Iris pigment epithelial cell (primary cell): ENCODE data around the gene MROH2A.
A peak's percentile ranks its signal among the peaks of the same experiment; 100 is the strongest.

Source experiments
- DNase-seq: peaks from one replicate; pipeline ENCODE4 v3.0.0-alpha.2; 2011; ENCODE audit warnings: low read depth

The MROH2A gene

DNA sequence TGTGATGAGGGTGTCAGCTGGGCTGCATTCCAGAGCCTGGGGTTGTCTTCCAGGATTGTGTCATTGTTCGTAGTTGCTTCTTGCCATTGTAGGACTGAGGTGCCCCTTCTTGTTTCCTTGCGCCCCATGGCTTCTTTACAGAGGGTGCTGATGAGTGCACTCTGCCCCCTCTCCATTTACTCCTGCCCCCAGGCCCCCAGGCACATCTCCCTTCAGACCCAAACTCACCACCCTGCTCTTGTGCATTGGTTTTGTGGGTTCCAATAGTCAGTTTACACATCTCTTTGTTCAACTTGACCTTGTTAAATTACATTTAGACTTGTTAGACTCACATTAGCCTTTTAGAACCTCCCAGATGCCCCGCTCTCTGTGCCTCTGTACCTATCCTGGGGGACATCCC lies 43.1 kb downstream of the MROH2A start:
- no peak for DNase-seq

DNA sequence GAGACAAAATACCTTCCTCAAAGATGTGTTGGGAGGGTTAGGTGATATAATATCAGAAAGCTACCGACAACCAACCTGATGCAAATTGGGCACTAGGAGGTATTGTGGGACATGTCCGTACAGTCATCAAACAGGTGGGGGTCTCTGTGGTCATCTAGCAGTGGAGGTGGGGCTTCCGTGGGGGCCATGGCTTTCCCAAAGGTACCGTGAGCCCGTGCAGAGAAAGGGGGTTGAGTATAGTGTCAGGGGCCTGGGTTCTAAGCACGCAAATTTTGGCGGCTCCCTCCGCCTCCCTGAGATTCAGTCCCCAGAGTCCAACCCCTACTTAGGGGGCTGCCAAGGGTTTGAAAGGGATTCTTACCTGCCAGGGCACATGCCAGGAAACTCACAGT lies 43.6 kb downstream of the MROH2A start:
- DNase-seq = no peak

GRCh38 chr2:233822101-233822771 lies 44.1 kb downstream of the MROH2A start:
- DNase-seq = no peak

DNA sequence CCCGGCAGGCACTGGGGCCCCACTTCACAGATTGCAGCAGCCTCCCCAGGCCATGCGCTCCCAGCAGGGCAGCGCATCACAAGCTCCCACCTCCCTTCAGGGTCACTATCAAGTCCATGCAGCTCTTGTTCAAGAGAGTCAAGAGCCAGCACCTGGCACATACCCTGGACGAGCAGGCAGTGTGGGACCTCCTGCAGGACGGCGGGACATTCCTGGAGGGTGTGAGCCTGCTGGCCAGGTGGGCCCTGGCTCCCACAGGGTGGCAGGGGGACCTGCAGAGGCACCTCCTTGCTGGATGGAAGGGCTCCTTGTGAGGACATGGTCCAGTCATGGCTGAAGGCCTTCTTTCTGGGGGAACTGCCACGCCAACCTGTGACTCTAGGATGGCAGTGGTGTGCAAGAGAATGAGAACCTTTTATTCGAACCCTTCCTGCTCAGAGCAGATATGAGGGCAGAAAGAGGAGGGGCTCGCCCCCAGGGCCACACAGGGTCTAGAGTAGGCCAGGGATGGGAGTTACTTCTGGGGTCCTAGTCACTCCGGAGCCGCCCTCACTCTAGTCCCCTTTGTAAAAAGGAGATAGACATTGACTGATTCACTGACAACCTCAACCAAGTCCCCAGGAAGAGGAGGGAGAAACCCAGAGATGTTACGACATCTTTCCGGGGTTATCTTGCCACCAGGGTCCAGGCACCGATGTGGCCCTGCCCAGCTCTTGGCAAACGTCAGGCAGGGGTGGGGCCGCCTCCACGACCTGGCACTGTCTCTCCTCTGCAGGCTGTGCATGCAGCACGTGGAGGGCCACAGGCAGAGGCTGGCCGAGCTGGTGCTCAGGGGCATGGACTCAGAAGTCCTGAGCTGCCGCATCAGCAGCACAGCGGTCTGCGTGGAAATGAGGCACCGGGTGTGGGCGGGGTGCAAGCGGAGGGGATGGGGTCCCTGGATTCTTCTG lies 44.9 kb downstream of the MROH2A start:
- no peak for DNase-seq

GRCh38 chr2:233823731-233824121 lies 45.6 kb downstream of the MROH2A start:
- DNase-seq = no peak

GRCh38 chr2:233824373-233824772 lies 46.2 kb downstream of the MROH2A start:
- DNase-seq = no peak

DNA sequence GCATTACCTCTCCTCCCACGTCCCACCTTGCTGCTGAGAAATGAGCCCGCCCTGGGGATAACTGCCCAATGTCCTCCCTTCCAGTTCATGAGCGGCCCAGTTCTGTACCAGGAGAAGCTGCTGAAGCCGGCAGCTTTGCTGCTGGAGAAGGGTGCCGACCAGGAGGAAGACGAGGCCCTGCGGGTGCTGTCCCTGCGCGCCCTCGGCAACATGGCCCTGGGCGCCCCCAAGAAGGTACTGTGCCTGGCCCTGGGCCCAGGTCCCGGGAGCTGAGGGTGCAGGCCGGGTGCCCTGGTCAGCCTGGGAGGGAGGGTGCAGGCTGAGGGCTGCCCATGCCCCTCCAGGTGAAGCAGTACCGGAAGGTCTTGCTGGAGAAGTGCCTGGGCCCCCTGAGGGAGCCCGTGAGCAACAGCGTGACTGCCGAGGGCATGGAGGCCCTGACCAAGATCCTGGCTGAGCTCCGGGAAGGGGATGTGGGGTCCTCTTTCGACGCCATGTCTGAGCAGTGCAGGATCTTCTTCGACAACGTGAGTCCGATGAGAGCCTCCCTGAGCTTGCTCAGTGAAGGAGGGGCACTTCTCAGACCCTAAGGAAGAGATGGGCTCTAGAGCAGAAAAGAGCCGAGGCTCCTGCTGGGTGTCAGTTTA lies 50.5 kb downstream of the MROH2A start:
- no peak for DNase-seq

- no peak for DNase-seq
Measured at GRCh38 chr2:233829193-233830110, 51.3 kb downstream of the MROH2A start.

- no peak for DNase-seq
Measured at GRCh38 chr2:233830111-233830802, 52.1 kb downstream of the MROH2A start.

- DNase-seq = no peak
Measured at GRCh38 chr2:233831011-233831721, 53.0 kb downstream of the MROH2A start.

GRCh38 chr2:233831861-233832260 lies 53.7 kb downstream of the MROH2A start:
- DNase-seq = no peak

- peak; percentile 21 for DNase-seq
Measured at GRCh38 chr2:233832414-233832813, 54.3 kb downstream of the MROH2A start.

- DNase-seq = peak; percentile 74
Measured at GRCh38 chr2:233832869-233833311, 54.8 kb downstream of the MROH2A start.

DNA sequence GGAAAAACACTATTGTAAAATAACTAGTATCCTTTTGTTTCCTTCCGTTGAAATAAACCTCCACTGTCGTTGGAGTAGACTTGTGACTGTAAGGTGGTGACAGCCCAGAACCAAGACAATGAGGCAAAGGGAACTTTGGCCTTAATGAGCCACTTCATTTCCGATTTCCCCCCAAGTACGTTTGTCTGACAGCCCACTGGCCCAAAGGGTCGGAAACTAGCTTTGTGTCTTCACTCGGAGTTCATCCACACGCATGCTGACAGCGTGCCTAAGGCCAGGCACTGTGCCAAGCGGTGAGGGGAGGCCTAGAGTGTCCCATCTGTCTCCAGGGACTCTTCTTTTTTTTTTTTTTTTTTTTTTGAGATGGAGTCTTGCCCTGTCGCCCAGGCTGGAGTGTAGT lies 55.2 kb downstream of the MROH2A start:
- DNase-seq = no peak

GRCh38 chr2:233835230-233836186 lies 57.4 kb downstream of the MROH2A start:
- DNase-seq = no peak

GRCh38 chr2:233836359-233836758 lies 58.2 kb downstream of the MROH2A start:
- no peak for DNase-seq

DNA sequence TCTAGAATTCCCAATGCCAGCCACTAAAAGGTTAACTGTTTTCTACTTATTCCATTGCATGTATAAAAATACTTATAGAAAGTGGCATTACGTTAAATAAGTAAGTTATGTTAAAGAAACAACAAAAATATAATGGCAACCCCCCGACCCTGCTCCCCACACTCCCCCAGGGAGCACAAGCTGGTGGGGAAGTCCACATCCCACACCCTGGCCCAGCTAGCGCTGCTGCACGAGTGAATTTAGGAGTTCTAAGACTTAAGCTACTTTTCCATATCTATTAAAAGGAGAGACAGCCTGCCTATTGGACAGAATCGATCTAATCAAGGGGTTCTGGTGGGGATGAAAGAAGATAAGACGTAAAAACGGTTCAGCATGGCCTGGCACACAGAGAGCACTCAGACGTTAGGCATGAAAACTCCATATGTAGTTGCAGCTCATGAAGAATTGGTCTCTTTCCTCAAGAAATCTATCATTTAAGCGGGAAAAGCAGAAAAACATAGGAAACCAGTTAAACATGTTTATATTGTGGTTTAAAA lies 59.6 kb downstream of the MROH2A start:
- DNase-seq = no peak

GRCh38 chr2:233838251-233838650 lies 60.1 kb downstream of the MROH2A start:
- no peak for DNase-seq
